ENCODE measurements around the gene UQCC2. TPM values are rescaled to one million over a fixed set of nuclear protein-coding genes. Genes with fewer than 3 reads are reported as not detected.

Gene UQCC2
- total RNA-seq, 4 donors from 2014 or later = 9.9 to 15.9 (median 13.5) TPM

DNA sequence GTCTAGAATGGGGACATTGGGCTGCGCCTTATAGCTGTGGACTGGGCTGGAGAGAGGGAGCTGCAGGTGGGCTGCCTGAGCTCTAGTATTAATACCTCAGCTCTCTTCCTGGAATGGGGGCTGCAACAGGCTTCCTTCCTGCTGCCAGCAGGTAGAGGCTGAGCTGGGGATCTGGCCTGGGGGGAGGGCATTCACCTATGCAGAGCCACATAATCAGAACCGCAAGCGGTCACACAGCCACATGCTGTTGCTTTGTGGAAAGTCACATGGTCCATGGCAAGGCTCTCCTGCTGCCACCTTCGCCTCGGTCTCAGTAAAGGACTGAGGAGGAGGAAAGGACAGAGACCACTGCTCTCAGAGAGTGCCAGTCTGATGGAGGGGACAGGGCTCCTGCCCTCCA, 54.7 kb downstream of the UQCC2 start:
- TF ChIP-seq, protein P1, sequence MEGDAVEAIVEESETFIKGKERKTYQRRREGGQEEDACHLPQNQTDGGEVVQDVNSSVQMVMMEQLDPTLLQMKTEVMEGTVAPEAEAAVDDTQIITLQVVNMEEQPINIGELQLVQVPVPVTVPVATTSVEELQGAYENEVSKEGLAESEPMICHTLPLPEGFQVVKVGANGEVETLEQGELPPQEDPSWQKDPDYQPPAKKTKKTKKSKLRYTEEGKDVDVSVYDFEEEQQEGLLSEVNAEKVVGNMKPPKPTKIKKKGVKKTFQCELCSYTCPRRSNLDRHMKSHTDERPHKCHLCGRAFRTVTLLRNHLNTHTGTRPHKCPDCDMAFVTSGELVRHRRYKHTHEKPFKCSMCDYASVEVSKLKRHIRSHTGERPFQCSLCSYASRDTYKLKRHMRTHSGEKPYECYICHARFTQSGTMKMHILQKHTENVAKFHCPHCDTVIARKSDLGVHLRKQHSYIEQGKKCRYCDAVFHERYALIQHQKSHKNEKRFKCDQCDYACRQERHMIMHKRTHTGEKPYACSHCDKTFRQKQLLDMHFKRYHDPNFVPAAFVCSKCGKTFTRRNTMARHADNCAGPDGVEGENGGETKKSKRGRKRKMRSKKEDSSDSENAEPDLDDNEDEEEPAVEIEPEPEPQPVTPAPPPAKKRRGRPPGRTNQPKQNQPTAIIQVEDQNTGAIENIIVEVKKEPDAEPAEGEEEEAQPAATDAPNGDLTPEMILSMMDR (IDR thresholded peaks at IDR 0.05; ENCODE audit: low read depth) = no peak

DNA sequence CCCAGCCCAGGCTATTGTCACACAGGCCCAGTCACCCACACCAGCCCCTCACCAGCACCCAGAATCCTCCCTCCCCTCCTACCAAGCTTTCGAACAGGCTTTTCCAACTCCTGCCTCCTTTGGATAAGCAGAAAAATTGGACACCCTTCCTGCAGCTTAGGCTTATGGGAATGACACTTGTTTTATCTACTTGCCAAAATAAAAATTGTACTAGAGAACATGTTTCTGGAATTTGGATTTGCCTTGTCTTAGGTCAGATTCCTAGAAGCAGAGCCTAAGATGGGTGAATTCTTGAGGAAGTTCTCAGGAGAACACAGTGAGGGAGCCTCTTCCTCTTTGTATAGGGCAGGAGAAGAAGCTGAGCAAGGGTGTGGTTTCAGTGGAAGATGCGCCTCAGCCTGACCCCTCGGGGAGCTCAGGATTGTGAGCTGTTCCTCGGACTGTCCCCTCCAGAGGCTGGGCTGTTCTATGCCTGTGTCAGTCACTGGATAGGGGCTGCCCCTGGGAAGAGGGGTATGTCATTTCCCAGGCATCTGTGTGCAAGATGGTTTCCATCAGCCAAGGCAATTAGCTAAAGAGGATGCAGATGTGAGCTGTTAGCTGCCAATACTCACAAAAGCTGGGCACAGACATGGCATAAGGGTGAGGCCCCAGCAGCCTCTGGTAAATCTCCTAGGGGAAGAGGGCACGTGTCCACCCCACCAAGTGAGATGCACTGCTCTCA, 56.5 kb downstream of the UQCC2 start:
- TF ChIP-seq, protein P1 (IDR thresholded peaks at IDR 0.05; ENCODE audit: low read depth) = no peak

DNA sequence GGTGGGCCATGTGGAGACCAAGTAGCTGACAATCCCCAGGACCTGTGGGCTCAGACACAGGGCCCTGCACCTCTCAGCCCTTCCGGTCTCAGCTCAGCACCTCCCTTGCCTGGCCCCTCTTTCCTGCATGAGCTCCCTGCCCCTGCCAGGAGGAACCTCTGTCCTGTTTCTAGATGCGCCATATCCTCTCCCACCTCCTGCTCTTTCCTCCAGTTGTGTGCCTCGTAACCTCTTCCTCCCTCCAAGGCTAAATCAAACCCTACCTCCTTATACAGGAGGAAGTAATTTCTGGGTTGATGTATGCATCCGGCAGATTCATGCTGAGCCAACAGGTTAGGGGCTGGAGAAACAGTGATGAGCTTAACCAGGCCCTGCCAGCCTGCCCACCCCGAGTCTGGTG, 59.5 kb downstream of the UQCC2 start:
- TF ChIP-seq, protein P1 (IDR thresholded peaks at IDR 0.05; ENCODE audit: low read depth) = no peak

- TF ChIP-seq, protein P1 (IDR thresholded peaks at IDR 0.05; ENCODE audit: low read depth) = no peak
Observed at GRCh38 chr6:33651403-33651802, 60.1 kb downstream of the UQCC2 start.

Small RNA genes lying within 50 kb of the gene (small RNA-seq; reads per million reads assigned to genes)
- gene MIR3934 = not detected

Other genes with a start within 250 kb of the UQCC2 start
- gene BAK1, start 131.4 kb downstream of the UQCC2 start, total RNA-seq = 10 to 100 TPM in 1 of 4 donors, 1 to 10 TPM in 3; 4.2 to 15.1 (median 6.8) TPM
- gene ITPR3, start 90.4 kb downstream of the UQCC2 start, total RNA-seq = 10 to 100 TPM; 13.8 to 23.5 (median 19.6) TPM
- gene IP6K3, start 35.2 kb upstream of the UQCC2 start, total RNA-seq = 1 to 10 TPM in 2 of 4 donors, under 1 TPM in 1, not detected in 1; 0.34 to 2.3 (median 1.1) TPM
- 10 to 100 TPM; 24.3 to 61.6 (median 40.0) TPM for gene LEMD2, start 77.4 kb upstream of the UQCC2 start, total RNA-seq
- gene MLN, start 92.3 kb upstream of the UQCC2 start, total RNA-seq = not detected

All from subcutaneous adipose tissue (tissue), 4 donors.